ENCODE measurements around the gene HOXA4. TPM values are rescaled to one million over a fixed set of nuclear protein-coding genes. Genes with fewer than 3 reads are reported as not detected.

The HOXA4 gene
- total and polyA plus RNA-seq, 2 of the 4 experiments (the other 2 are of a cell fraction), result 0.36 to 8.0 TPM

GRCh38 chr7:27170426-27171324 lies 40.1 kb upstream of the HOXA4 start:
- Histone ChIP-seq H3K79me1 (ENCODE audit: low read depth in 1 of 2, low read length in 2 of 2) (no peaks in the 10 kb centered on the region), H2BK120ac (ENCODE audit: low read depth, low read length) (no peak overlapping the region), H2BK5ac (ENCODE audit: low read depth, low read length, poor library complexity, severe bottlenecking) (no peak overlapping the region), H3K56ac (ENCODE audit: extremely low read depth, insufficient read depth, low read length) (no peak overlapping the region), H3K36me3 (ENCODE audit: control insufficient read depth, insufficient read depth, low read length) (no peaks in the 10 kb centered on the region), H4K20me1 (ENCODE audit: insufficient read depth, low read length) (peaks cover 19% of the 10 kb centered on the region; the same call in 1 of the 2 replicates), H4K91ac (ENCODE audit: insufficient read depth, low read depth, low read length) (no peak overlapping the region), H3K9ac (ENCODE audit: low read depth, low read length) (no peak overlapping the region), H3K27me3 (ENCODE audit: control insufficient read depth, insufficient read depth, low read length) (peaks cover 95% of the 10 kb centered on the region), H3K4me3 (ENCODE audit: insufficient read depth, low read depth, low read length) (no peak overlapping the region), H3K4me1 (ENCODE audit: control insufficient read depth, insufficient read depth, low read length) (no peaks in the 10 kb centered on the region), H3K9me1 (ENCODE audit: insufficient read depth, low read length) (no peaks in the 10 kb centered on the region), H2AK5ac (ENCODE audit: low read depth, low read length) (no peak overlapping the region), H2BK15ac (ENCODE audit: low read depth, low read length) (no peak overlapping the region), H4K8ac (ENCODE audit: low read depth in 2 of 2, low read length in 2 of 2) (no peak overlapping the region), H3K27ac (ENCODE audit: insufficient read depth, low read length) (no peak overlapping the region), H4K5ac (ENCODE audit: low read depth, low read length) (no peak overlapping the region), H2BK20ac (ENCODE audit: low read depth, low read length) (no peak overlapping the region), H3K4me2 (ENCODE audit: low read depth, low read length) (no peak overlapping the region), H2AFZ (replicated peaks; ENCODE audit: low read length, poor library complexity) (no peak overlapping the region), H3K9me3 (ENCODE audit: control insufficient read depth, insufficient read depth, low read length) (peaks cover 25% of the 10 kb centered on the region), H3K14ac (replicated peaks; ENCODE audit: low read depth, low read length) (no peak overlapping the region), H3K23ac (ENCODE audit: low read depth, low read length) (no peak overlapping the region), H3K18ac (ENCODE audit: low read depth, low read length) (no peak overlapping the region), H2AK9ac (replicated peaks; ENCODE audit: low read depth, low read length, poor library complexity) (no peak overlapping the region), H3K4ac (ENCODE audit: low read depth, low read length) (no peak overlapping the region)
- dilution Hi-C loops (cut with HindIII; ENCODE audit: low sequenced_read_pairs, unreplicated experiment) (no loop called here), intact Hi-C loops (cut with micrococcal nuclease) (no loop called here), in situ Hi-C loops (cut with MboI; ENCODE audit: low sequenced_read_pairs) (no loop called here)
- ATAC-seq (ENCODE audit: low read depth), result no peak
- ChIA-PET CTCF (interaction anchor here (0.6 to 1.1 kb wide), 2 partner anchors 9 to 79 kb away, joined by 3 read pairs; no protein-coding TSS in a partner anchor), POLR2A (ENCODE audit: unreplicated experiment) (no interaction called here)
- BruUV-seq (replicated peaks), result no TSS peak
- 50% methylated on average over 2 of the region's 11 CpGs; no CpG with 5 or more reads in 1 of the 2 experiments for WGBS, 2 experiments (ENCODE audit: extremely low coverage in 2 of 2, insufficient read length in 1 of 2)
- DNase-seq, result no peak
- TF ChIP-seq RFX5 (IDR thresholded peaks at IDR 0.05; ENCODE audit: low read depth, low read length) (no peak), RCOR1 (IDR thresholded peaks at IDR 0.05; ENCODE audit: insufficient replicate concordance, low read length) (no peak), USF2 (IDR thresholded peaks at IDR 0.05; ENCODE audit: low read depth, low read length) (no peak), BHLHE40 (IDR thresholded peaks at IDR 0.05; ENCODE audit: low read depth, low read length) (no peak), CHD1 (IDR thresholded peaks at IDR 0.05; ENCODE audit: low read depth, low read length) (no peak), RAD21 (IDR thresholded peaks at IDR 0.05; ENCODE audit: low read length) (no peak), CEBPB (IDR thresholded peaks at IDR 0.05; ENCODE audit: low read depth, low read length) (no peak), MAZ (IDR thresholded peaks at IDR 0.05; ENCODE audit: borderline replicate concordance, low read depth, low read length) (no peak), POLR2A (IDR thresholded peaks at IDR 0.05; ENCODE audit: low read depth, low read length) (no peak), SMC3 (IDR thresholded peaks at IDR 0.05; ENCODE audit: low read depth, low read length) (no peak), MXI1 (IDR thresholded peaks at IDR 0.05; ENCODE audit: borderline replicate concordance, low read depth, low read length) (no peak), NFE2L2 (IDR thresholded peaks at IDR 0.05; ENCODE audit: low read depth, low read length) (no peak), ELK1 (IDR thresholded peaks at IDR 0.05; ENCODE audit: borderline replicate concordance, low read depth, low read length) (no peak), FOS (IDR thresholded peaks at IDR 0.05; ENCODE audit: low read depth, low read length) (no peak)
- TF ChIP-seq, protein P1, sequence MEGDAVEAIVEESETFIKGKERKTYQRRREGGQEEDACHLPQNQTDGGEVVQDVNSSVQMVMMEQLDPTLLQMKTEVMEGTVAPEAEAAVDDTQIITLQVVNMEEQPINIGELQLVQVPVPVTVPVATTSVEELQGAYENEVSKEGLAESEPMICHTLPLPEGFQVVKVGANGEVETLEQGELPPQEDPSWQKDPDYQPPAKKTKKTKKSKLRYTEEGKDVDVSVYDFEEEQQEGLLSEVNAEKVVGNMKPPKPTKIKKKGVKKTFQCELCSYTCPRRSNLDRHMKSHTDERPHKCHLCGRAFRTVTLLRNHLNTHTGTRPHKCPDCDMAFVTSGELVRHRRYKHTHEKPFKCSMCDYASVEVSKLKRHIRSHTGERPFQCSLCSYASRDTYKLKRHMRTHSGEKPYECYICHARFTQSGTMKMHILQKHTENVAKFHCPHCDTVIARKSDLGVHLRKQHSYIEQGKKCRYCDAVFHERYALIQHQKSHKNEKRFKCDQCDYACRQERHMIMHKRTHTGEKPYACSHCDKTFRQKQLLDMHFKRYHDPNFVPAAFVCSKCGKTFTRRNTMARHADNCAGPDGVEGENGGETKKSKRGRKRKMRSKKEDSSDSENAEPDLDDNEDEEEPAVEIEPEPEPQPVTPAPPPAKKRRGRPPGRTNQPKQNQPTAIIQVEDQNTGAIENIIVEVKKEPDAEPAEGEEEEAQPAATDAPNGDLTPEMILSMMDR (conservative IDR thresholded peaks at IDR 0.05; ENCODE audit: low read depth, low read length), result no peak

Measured in IMR-90 (cell line).